Measurements from ENCODE around the gene MGAT5B.
A peak's percentile ranks its signal among the peaks of the same experiment; 100 is the strongest.

The MGAT5B gene

DNA sequence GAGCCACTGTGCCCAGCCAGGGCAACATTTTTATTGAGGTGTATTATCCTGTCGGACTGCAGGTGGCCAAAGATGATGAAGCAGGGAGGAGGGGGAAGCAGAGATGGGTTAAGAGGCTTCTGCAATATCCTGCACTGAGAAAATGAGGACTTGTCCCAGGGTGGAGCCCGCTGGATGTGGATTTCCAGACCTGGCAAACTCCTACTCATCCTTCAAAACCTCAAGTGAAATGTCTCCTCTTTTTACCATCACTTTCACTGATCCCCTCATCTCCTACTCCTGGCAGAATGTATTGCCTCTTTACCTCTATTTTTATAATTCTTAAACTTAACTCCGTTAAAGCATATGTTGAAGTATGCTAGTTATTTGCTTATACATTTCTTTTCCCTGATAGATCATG lies 60.9 kb downstream of the MGAT5B start:
- no peak for DNase-seq

DNA sequence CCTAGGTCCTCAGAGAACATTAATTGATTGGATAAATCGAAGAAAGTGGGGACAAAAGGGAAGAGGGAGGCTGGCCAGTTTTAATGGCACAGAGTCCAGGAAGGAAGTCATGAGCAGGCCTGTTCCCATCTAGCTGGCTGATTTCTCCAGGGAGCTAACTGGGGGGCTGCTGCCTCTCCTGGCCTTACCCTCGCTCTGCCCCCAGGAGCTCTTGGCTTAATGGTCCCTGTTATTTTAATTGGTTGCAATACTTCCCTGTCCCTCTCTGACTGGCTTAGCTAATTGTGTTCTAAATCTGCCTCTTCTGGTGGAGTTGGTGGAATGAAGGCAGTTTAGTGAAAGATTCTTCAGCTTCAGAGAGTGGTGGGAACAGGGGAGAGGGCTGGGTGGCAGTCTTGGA lies 61.4 kb downstream of the MGAT5B start:
- no peak for DNase-seq

DNA sequence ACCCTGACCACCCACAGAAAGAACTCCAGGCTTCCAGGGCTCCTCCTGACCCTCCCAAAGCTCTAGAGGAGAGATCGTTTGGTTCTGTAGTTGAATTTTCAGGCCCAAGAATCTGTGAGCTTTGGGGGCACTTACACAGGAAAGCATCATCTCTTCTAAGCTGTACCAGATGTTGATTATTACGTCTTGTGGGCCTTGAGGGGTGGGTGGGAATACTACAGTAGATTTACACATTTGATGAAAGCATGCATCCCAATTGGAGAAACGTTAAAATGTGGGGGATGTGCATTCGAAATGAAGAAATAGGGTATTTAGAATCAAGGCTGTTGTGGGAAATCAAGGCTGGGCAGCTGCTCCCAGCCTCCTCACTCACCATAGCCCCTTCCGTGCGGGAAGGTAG lies 61.9 kb downstream of the MGAT5B start:
- DNase-seq: no peak

DNA sequence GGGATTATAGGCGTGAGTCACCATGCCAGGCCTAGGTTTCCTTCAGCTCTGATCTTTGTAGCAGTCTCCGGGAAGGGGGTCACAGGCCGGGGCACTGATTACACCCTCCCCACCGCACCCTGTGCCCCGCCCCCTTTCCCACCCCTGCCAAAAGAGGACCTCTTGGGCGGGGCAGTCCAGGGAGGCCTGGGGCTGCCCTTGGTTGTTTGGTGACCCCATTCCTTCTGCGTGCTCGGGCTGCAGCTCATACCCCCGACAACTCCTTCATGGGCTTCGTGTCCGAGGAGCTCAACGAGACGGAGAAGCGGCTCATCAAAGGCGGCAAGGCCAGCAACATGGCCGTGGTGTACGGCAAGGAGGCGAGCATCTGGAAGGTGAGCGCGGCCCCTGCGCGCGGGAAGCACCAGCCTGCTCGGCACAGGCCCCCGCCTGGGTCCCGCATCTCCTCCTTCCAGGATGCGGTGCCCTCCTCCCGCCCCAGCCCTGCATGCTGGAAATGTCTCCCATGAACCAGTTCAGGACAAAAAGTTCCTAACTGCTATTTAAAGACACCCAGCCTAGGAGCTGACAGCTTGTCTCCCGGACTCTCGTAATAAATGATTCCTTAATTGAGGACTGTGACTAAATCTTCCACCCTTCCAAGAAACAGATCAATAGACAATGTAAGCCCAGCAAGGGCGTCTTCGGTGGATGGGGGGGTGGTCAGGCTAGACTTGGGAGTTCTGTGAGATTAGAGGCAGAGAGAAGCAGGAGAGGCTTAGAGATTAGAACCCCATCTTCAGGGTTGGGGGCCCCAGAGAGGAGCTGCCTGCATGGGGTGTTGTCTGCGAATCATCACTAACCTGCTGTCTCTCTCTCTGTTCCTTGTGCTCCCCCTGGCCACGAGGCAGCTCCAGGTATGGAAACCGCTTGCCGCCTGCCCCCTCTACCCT lies 64.5 kb downstream of the MGAT5B start:
- no peak for DNase-seq

DNA sequence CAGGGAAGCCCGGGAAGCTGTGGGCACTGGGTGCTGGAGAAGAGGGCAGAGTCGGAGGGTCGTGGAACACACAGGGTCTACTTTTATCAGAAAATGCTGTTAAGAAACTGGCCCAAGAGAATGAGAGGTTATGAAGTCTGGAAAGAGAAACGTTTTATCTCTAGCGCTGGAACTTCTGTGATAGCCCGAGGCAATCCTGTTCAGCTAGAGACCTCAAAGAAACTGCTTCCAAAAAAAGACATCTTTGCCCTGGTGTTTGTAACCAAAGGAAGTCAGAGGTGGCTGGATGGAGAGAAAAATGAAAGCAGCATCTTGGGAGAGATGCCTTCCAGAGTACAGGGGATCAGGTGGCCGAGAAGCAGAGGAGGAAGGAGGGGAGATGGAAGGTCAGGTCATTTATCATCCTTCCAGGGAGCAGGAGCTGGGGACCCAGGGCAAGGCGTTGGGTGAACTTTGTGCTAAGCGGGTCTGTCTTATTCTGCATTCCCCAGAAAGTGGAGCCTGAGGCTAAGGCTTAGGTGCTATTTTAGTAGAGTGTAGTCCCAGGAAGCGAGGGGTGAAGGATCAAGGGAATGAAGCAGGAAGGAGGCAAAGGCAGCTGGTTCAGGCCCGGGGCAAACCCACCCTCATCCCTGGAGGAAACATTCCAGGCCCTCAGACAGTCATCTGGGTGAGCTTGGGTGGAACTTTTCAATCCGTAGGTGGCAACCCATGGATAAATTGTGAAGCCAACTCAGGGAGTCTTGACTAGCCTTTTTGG lies 66.5 kb downstream of the MGAT5B start:
- no peak for DNase-seq

DNA sequence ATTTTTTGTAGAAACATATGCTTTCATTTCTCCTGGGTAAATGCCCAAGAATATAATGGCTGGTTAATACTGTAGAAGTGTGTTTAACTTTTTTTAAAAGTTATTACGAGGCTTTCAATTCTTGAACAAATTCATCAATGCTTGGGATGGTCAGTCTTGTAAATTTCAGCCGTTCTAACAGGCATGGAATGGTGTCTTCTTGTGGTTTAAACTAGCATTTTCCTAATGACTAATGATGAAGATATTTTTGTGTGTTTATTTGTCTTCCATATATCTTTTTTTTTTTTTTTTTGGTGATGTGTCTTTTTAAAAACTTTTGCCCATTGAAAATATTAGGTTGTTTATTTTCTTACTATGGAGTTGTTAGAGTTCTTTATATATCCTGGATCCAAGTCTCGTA lies 67.1 kb downstream of the MGAT5B start:
- no peak for DNase-seq

DNA sequence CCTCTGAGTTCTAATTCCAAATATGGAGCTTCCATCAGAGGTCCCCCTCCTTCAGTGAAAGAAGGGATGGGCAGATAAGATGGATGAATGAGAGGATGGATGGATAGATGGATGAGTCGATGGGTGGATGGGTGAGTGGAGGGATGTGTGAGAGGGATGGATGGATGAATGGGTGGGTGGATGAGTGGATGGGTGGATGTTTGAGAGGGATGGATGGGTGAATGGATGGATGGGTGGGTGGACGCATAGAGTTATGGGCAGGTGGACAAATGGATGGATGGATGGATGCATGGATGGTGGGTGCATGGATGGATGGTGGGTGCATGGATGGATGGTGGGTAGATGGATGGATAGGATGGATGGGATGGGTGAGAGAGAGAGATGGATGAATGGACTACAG lies 69.0 kb downstream of the MGAT5B start:
- DNase-seq: no peak

DNA sequence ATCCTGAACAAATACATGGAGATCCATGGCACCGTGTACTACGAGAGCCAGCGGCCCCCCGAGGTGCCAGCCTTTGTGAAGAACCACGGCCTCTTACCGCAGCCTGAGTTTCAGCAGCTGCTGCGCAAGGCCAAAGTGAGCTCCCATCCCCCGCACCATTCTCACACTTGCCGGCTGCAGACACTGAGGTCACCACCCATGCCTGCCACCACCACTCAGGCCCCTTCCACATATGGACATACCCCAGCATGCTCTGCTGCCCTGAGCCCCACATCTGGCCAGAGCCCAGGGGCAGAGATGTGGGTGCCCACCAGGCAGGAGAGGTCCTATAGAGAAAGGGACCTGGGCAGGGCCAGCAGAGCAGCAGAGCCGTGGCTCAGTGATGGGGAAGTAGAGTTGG lies 69.8 kb downstream of the MGAT5B start:
- no peak for DNase-seq

DNA sequence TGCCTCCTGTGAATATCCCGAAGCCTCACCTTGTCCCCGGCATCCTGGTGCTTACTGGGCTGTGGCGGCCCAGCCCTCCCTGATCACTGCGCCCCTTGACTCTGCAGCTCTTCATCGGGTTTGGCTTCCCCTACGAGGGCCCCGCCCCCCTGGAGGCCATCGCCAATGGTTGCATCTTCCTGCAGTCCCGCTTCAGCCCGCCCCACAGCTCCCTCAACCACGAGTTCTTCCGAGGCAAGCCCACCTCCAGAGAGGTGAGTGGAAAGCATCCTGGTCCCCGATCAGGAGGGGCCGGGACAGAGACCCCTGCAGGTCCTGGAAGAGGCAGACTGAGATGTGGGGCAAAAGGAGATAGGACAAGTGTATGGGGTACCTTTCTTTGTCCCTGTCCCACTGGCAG lies 72.1 kb downstream of the MGAT5B start:
- no peak for DNase-seq

DNA sequence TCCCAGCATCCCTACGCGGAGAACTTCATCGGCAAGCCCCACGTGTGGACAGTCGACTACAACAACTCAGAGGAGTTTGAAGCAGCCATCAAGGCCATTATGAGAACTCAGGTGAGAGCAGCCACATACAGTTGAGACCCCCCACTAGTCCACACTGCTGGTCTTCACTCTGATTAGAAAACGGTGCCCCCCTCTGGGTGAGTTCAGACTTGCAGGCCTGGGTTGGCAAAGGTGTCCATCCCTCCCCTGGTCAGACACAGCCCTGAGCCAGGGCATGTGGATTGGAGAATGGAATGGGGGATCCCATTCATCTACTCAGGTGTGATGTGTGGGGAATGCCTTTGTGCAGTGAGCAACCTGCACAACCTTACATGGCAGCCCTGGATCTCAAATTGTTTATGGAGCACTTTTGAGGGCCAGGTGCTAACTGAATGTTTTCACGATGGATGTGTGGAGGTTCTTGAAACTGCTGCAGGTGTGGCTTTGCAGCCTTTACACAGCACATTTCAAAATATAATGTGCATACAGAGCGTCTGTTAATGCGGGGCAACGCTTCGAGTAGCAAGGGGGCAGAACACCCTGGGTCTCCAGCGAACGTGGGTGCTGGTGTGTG lies 72.6 kb downstream of the MGAT5B start:
- no peak for DNase-seq

DNA sequence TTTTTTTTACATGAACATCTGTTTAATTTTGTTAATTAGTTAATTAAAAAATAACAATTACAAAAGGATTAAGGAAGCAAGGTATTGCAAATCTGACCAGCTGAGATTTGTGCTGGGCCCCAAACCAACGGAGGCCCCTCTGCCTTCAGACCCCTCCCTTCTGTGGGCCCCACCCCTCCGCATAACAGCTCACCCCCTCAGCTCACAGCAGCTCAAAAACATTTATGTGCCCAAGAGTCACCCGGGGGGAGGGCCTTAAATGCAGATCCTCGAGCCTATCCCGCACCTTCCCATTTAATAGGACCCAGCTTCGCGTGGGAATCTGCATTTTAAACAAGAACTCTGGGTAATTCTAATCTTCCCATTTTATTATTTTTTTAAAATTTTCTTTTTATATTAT lies 75.0 kb downstream of the MGAT5B start:
- no peak for DNase-seq

DNA sequence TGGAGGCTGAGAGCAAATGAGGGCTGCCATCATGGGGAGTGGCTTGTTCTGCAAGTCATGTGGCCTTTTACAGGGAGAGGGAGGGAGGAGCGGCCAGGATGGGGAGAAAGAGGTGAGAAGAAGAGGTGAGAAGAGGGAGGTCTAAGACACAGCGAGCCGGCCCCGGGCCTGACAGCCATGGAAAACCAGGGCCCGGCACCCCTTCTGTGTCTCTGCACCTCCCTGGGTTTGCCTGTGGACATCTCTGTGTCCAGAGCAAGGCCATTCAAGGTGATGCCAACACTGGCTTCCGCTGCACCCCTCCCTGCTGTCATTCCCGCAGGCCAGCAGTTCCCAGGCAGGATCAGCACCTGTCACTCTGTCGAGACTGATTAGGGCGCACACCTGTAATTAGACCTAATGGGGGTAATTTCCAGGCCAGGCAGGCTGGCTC lies 75.6 kb downstream of the MGAT5B start:
- no peak for DNase-seq

DNA sequence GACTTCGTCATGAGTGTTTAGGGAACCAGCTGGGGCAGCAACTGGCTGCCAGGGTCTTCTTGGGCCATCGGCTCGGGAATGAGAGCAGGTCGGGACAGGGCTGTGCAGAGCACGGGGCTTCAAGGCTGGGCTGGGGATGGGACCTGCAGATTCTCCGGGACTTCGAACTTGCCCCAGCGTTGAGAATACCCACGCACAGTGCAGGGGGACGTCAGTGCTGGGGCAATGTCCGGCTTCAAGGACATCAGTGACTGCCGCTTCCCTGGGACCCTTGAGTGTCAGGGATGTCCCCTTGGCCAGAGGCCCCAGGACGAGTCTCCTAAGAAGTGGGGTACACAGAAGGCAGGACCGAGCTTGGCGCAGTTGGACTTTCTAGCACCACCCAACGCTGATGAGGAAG lies 76.3 kb downstream of the MGAT5B start:
- no peak for DNase-seq

DNA sequence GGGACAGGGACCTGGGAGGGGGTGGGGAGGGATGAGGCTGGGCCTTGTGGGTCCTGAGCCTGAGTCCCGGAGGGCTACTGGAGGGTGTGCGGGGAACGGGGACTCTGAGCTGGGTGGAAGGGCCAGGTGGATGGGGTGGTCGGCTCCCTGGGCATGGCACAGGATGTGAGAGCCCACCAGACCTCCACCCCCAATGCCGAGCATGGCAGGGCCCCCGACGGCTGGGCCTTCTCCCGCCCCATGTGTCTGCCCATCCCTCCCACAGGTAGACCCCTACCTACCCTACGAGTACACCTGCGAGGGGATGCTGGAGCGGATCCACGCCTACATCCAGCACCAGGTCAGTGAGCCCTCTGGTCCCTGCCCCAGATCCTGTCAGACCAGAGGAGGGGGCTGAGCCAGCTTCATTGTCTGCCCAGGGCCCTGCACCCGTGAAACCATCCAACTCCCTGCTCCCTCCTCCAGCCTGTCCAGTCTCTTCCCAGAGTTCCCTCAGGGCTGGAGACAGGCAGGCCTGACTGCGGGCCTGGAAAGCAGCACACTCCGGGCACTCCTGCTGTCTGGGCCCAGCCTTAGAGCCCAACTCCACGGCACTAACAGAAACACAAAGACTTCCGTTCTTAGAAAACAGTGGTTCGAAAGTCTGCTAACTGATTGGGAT lies 78.0 kb downstream of the MGAT5B start:
- DNase-seq: no peak

DNA sequence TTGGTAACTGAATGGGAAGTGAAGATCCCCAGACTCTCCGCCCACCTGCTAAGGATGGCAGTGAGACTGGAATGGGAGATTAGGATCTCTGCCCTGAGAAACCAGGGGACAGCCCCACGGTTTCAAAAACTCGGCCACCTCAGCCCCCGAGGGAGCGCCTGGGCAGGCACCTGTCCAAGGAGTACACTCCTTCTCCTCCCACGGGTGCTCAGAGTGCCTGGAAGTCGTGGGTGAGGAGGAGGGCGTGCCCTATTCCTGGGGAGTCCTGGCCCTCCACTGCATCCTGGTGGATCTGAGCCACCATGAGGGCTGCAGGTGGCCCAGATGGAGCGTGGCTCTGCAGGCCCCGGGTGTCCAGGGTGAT lies 78.5 kb downstream of the MGAT5B start:
- DNase-seq: no peak

DNA sequence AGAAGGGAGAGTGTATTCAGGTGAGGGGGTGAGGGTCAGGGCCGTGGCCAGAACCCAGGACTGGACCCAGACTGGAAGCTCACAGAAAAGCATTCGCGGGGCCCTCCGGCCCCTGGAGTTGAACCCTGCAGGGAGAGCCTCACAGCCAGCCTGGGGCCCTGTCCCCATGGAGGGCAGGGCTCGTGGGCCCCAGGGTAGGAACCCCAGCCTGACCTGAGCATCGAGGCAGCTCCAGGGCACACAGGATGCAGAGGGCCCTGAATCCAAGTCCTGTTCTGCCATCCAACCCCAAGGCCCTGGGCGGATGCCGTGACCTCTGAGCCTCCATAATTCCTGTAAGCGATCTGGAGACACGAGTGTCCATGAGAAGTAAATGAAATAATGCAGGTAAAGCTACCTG lies 79.1 kb downstream of the MGAT5B start:
- no peak for DNase-seq

DNA sequence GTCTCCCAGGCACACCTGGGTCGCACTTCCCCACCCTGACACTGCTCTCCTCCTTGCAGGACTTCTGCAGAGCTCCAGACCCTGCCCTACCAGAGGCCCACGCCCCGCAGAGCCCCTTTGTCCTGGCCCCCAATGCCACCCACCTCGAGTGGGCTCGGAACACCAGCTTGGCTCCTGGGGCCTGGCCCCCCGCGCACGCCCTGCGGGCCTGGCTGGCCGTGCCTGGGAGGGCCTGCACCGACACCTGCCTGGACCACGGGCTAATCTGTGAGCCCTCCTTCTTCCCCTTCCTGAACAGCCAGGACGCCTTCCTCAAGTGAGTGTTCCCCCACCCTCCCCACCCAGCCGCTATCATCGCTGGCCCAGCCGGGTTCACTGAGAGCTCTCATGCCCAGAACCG lies 79.6 kb downstream of the MGAT5B start:
- DNase-seq: no peak

DNA sequence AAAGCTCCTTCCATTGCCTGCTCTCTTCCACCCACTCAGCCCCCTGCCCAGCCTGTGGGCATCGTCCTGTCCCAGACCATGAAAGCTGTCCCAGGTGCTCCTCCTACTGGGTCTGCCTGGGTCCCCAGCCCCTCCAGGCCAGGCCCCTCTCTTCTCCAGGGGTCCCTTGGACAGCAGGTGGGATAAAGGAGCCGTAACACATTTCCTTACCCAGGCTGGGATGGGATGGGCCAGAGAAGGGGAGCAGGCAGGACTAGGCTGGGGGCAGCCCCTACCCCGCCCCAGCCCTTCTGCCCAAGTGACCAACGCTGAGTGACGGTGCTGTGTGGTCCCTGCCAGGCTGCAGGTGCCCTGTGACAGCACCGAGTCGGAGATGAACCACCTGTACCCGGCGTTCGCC lies 80.1 kb downstream of the MGAT5B start:
- no peak for DNase-seq

DNA sequence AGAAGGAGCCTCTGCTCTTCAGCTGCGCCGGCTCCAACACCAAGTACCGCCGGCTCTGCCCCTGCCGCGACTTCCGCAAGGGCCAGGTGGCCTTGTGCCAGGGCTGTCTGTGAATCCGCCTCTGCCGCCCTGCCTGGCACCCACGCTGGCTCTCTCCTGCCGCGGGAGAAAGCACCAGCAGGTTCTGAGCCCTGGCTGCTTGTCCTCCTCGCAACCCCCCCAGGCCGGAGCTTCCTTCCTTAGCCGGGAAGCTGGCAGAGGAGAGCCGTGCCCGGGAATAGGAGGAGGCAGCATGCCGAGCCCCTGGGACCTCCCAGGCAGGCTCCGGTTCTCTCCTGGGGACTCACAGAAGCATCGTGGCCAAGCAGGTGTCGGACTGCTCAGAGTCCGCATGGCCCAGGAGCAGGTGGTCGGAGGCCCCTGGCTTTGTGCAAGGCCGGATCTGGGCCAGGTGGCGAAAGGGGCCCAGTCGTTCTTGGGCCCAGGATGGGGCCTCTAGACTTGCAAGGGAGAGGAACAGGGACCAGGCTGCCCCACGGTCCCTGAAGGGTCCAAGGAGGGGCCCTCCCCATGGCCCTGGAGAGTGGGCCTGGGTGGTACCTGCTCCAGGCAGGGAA lies 80.6 kb downstream of the MGAT5B start:
- DNase-seq: peak; percentile 65

DNA sequence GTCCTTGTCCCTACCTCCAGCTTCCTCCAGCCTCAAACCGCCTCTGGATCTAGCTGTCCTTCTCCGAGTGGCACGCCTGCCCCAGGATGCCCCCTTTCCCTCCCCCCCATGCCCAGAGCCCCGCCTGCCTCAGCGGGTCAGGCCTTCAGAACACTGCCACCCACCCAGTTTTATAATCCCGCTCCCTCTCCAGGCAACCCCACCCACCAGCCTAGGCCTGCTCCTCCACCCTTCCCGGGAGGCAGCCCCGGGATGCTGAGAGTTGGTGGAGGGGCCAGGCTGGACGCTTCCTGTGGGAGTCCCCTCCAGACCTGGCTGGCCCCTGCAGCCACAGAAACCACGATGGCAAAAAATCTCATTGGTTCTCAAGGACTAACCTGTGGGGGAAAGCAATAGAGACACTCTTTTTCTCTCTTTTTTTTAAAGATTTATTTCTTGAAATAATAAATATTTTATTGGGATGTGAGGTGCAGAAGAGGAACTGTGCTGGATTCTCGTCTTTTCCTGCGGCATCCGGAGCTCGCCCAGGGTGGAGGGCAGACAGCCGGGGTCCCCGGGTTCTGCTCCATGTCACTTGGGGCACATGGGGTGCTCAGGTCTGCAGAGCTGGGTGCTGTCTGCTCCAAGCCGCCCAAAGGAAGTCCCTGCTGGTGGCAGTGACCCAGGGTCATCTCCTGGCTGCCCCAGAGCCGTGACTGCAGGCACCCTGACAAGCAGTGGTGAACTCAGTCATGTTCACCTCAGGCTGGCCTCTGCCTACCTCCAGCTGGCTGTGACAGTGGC lies 81.9 kb downstream of the MGAT5B start:
- no peak for DNase-seq

DNA sequence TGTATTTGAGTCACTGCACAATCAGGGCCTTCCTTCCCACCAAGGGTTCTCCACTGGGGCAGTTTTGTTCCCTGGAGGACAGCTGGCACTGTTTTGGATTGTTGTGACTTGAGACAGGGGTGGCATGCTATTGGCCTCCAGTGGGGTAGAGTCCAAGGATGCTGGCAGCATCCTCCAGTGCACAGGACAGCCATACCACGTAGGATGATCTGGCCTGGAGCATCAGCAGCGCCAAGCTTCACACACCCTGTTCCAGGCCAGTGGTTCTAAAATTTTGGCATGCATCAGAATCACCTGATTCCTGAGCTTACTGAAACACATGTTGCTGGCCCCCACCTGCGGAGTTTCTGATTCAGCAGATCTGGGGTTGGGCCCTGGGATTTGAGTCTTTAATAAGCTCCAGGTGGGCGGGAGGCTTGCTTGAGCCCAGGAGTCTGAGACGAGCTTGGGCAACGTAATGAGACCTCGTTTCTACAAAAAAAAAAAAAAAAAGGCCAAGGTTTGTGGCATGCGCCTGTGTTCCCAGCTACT lies 83.2 kb downstream of the MGAT5B start:
- DNase-seq: no peak

DNA sequence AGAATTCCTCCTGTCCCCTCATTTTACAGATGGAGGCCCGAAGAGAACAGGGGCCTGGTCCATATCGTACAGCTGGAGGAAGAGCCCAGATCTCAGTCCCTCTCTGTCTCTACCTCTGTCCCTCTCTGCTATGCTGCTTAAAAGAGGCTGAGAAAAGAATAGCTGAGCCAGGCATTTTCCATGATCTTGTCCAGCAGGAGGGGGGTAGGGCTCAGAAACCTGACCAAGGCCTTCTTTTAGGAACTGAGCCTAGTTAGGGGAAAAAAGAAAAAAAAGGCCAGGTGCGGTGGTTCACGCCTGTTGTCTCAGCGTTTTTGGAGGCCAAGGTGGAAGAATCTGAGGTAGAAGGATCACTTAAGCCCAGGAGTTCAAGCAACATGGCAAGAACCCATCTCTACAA lies 84.2 kb downstream of the MGAT5B start:
- no peak for DNase-seq

Data from NCI-H2029 (cell line).